ENCODE data around the gene NEU2.

The NEU2 gene

GRCh38 chr2:233080836-233081229 is 48.4 kb downstream of the NEU2 start:
- peaks cover 100% of the 10 kb centered on the region in 2 experiments for H3K4me1 ChIP-seq (ENCODE audit: control insufficient read depth in 1 of 2, insufficient read depth in 1 of 2, low read depth in 1 of 2, low read length in 1 of 2)
- peak overlapping the region; percentile 98 for H3K27ac ChIP-seq
- H3K27me3 ChIP-seq, result no peaks in the 10 kb centered on the region
- TF ChIP-seq CTCF (IDR thresholded peaks at IDR 0.05), result no peak
- H3K4me3 ChIP-seq (ENCODE audit: low read depth in 1 of 2, low read length in 1 of 2), result peak overlapping the region; percentile 6 to 56
- no peaks in the 10 kb centered on the region for H3K9me3 ChIP-seq
- H3K36me3 ChIP-seq, result peaks cover 18% of the 10 kb centered on the region

DNA sequence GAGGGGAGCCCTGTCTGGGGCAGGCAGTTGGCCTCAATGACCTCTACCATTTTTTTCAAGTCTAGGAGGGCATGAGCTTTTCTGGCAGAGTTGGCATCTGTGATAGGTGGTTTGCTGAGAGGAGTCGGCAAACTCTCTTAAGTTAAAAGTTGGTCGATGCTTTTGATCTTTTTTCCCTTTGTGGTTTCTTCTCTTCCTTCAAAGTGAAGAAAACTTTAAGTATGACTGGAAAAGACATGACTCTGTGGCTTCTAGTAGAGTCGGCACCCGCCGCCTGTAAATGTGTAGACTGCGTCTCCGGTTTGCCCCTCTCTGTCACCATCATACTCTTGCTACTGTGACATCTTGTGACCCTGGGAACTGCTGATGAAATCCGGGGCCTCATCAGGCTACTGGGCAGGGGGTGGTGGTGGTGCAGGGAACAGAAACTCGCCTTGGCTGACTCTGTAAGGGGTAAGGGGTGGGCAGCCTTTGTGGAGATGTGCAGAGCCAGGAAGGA is 48.8 kb downstream of the NEU2 start:
- Histone ChIP-seq H3K27me3 (no peaks in the 10 kb centered on the region), H3K36me3 (peaks cover 18% of the 10 kb centered on the region), H3K4me3 (ENCODE audit: low read depth in 1 of 2, low read length in 1 of 2) (peak overlapping the region in 1 of 2 experiments; percentile 61), H3K27ac (peak overlapping the region; percentile 98), H3K9me3 (no peaks in the 10 kb centered on the region), H3K4me1 (ENCODE audit: control insufficient read depth in 1 of 2, insufficient read depth in 1 of 2, low read depth in 1 of 2, low read length in 1 of 2) (peaks cover 100% of the 10 kb centered on the region in 2 experiments)
- TF ChIP-seq CTCF (IDR thresholded peaks at IDR 0.05), result no peak

GRCh38 chr2:233081731-233082221 is 49.3 kb downstream of the NEU2 start:
- Histone ChIP-seq H3K27ac (peak overlapping the region; percentile 98), H3K4me1 (ENCODE audit: control insufficient read depth in 1 of 2, insufficient read depth in 1 of 2, low read depth in 1 of 2, low read length in 1 of 2) (peaks cover 100% of the 10 kb centered on the region in 2 experiments), H3K4me3 (ENCODE audit: low read depth in 1 of 2, low read length in 1 of 2) (peak overlapping the region; percentile 13 to 61), H3K27me3 (no peaks in the 10 kb centered on the region), H3K36me3 (peaks cover 18% of the 10 kb centered on the region), H3K9me3 (no peaks in the 10 kb centered on the region)
- no peak for TF ChIP-seq CTCF (IDR thresholded peaks at IDR 0.05)

DNA sequence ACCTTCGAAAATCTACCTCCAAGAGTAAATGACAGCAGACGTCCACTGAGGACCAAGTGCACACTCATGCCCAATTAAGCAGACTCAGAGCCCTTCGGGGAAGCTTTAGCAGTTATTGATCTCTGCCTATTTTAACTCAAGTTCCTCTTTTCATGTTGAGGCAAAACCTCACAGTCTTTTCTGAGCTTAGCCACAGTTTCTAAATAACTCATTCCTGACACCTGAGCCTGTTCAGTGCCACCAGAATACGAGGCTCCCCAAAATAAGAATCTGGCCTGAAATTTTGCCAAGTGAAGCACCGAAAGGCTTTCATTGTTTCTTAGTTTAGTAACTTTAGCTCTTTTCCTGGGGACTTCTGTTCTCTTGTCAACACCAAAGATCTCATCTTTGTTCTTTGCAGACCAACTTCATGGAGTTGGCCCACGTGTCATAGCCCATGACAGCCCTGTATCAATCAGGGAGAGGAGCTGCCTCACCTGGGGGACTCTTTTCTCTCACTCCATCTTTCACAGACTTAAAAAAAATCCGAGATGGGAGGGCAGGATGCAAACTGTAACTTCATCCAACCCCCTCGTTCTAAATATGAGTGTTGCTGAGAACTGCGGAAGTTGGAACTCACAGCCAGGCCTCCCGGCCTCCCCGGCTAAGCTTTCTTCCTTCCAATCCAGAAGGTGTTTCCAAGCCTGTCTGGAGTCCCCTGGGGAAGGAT is 49.9 kb downstream of the NEU2 start:
- peak overlapping the region; percentile 98 for H3K27ac ChIP-seq

More for the DNA sequence above, 49.9 kb downstream of the NEU2 start:
- H3K4me1 ChIP-seq (ENCODE audit: control insufficient read depth in 1 of 2, insufficient read depth in 1 of 2, low read depth in 1 of 2, low read length in 1 of 2), result peaks cover 100% of the 10 kb centered on the region in 2 experiments
- H3K36me3 ChIP-seq, result peaks cover 18% of the 10 kb centered on the region
- H3K4me3 ChIP-seq (ENCODE audit: low read depth in 1 of 2, low read length in 1 of 2), result peak overlapping the region; percentile 47 to 61
- no peaks in the 10 kb centered on the region for H3K9me3 ChIP-seq
- no peaks in the 10 kb centered on the region for H3K27me3 ChIP-seq
- no peak for TF ChIP-seq CTCF (IDR thresholded peaks at IDR 0.05)
